Stimulated activated CD8-positive, alpha-beta memory T cell treated with anti-CD3 and anti-CD28 coated beads, Interleukin-12 subunit alpha, Interleukin-12 subunit beta, amount 100 ng/mL, for 24 hours (primary cell): ENCODE results near the gene CLHC1.
"Not testable (repeated sequence)": the region's sequence is repeated elsewhere in the genome, so short reads cannot be mapped to it uniquely, and the experiment has no call there.

Experiments
- DNase-seq: peaks from one replicate; pipeline ENCODE4 v3.0.0-alpha.2; 2020; ENCODE audit errors: extremely low read depth

Gene CLHC1

GRCh38 chr2:55232084-55232862 lies at the start of gene CLHC1, which contains the start of gene RPS27A:
TSS of gene CLHC1 (minus strand) at chr2:55232293. CDS start at chr2:55222411, 9,882 bp downstream.
TSS of gene RPS27A (plus strand) at chr2:55232688. CDS start at chr2:55232825, 137 bp downstream.
- peak; percentile 82 for DNase-seq

GRCh38 chr2:55280851-55281546 lies 48.9 kb upstream of the CLHC1 start:
- not testable (repeated sequence) for DNase-seq

- not testable (repeated sequence) for DNase-seq
Measured at GRCh38 chr2:55279859-55280424, 47.8 kb upstream of the CLHC1 start.

GRCh38 chr2:55279214-55279835 lies 47.2 kb upstream of the CLHC1 start:
- DNase-seq: not testable (repeated sequence)

GRCh38 chr2:55277310-55277709 lies 45.2 kb upstream of the CLHC1 start:
- DNase-seq: no peak

GRCh38 chr2:55274346-55274745 lies 42.3 kb upstream of the CLHC1 start:
- not testable (repeated sequence) for DNase-seq

- DNase-seq: no peak
Measured at GRCh38 chr2:55269645-55269990, 37.5 kb upstream of the CLHC1 start.

- peak; percentile 85 for DNase-seq
Measured at GRCh38 chr2:55268907-55269644, 37.0 kb upstream of the CLHC1 start, which contains the start of gene MTIF2. TSS of gene MTIF2 (minus strand) at chr2:55269231. CDS start at chr2:55263858, 5,373 bp downstream.

- no peak for DNase-seq
Measured at GRCh38 chr2:55268288-55268906, 36.3 kb upstream of the CLHC1 start.

GRCh38 chr2:55259586-55259985 lies 27.5 kb upstream of the CLHC1 start:
- not testable (repeated sequence) for DNase-seq

GRCh38 chr2:55252832-55253231 lies 20.7 kb upstream of the CLHC1 start:
- DNase-seq: no peak

GRCh38 chr2:55247025-55247424 lies 14.9 kb upstream of the CLHC1 start:
- no peak for DNase-seq

- DNase-seq: no peak
Measured at GRCh38 chr2:55245411-55245810, 13.3 kb upstream of the CLHC1 start.

- no peak for DNase-seq
Measured at GRCh38 chr2:55242617-55243016, 10.5 kb upstream of the CLHC1 start.

- DNase-seq: not testable (repeated sequence)
Measured at GRCh38 chr2:55241582-55241981, 9.5 kb upstream of the CLHC1 start.

- no peak for DNase-seq
Measured at GRCh38 chr2:55239656-55240222, 7.6 kb upstream of the CLHC1 start.

GRCh38 chr2:55236992-55237543 lies 5.0 kb upstream of the CLHC1 start:
- DNase-seq: no peak

- DNase-seq: no peak
Measured at GRCh38 chr2:55235724-55236538, 3.8 kb upstream of the CLHC1 start.

GRCh38 chr2:55233658-55233940 lies 1.5 kb upstream of the CLHC1 start:
- DNase-seq: no peak
